ENCODE data around the gene AQP2. TPM values are rescaled to one million over a fixed set of nuclear protein-coding genes. Genes with fewer than 3 reads are reported as not detected.

Gene AQP2
- total RNA-seq, 4 donors from 2014 or later = not detected

DNA sequence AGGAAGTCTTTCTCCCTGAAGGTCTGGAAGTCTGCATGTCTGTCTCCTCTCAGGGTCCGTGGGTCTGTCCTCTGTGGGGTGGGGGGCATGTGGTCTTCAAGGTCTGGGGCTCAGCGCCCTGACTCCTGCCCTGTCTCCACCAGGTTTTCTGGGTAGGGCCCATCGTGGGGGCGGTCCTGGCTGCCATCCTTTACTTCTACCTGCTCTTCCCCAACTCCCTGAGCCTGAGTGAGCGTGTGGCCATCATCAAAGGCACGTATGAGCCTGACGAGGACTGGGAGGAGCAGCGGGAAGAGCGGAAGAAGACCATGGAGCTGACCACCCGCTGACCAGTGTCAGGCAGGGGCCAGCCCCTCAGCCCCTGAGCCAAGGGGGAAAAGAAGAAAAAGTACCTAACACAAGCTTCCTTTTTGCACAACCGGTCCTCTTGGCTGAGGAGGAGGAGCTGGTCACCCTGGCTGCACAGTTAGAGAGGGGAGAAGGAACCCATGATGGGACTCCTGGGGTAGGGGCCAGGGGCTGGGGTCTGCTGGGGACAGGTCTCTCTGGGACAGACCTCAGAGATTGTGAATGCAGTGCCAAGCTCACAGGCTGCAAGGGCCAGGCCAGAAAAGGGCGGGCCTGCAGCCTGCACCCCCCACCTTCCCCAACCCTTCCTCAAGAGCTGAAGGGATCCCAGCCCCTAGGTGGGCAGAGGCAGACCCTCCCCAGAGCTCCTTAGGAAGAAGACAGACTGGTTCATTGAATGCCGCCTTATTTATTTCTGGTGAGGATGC lies 14.5 kb downstream of the AQP2 start:
- TF ChIP-seq, protein P1, sequence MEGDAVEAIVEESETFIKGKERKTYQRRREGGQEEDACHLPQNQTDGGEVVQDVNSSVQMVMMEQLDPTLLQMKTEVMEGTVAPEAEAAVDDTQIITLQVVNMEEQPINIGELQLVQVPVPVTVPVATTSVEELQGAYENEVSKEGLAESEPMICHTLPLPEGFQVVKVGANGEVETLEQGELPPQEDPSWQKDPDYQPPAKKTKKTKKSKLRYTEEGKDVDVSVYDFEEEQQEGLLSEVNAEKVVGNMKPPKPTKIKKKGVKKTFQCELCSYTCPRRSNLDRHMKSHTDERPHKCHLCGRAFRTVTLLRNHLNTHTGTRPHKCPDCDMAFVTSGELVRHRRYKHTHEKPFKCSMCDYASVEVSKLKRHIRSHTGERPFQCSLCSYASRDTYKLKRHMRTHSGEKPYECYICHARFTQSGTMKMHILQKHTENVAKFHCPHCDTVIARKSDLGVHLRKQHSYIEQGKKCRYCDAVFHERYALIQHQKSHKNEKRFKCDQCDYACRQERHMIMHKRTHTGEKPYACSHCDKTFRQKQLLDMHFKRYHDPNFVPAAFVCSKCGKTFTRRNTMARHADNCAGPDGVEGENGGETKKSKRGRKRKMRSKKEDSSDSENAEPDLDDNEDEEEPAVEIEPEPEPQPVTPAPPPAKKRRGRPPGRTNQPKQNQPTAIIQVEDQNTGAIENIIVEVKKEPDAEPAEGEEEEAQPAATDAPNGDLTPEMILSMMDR (IDR thresholded peaks at IDR 0.05) = no peak
- no peak for TF ChIP-seq POLR2A (IDR thresholded peaks at IDR 0.05)
- Histone ChIP-seq H3K9me3 (no peaks in the 10 kb centered on the region), H3K27me3 (peaks cover 8% of the 10 kb centered on the region in 2 donors), H3K4me3 (no peak overlapping the region), H3K27ac (no peak overlapping the region), H3K36me3 (no peaks in the 10 kb centered on the region), H3K4me1 (peaks cover 0 to 15% of the 10 kb centered on the region in 2 donors)
- DNase-seq = no peak
- intact Hi-C loops (cut with DNase I; ENCODE audit: low total_unique reads) = loop anchor here (5.0 kb wide), 1 partner anchor 98 kb away; no protein-coding TSS in a partner anchor

DNA sequence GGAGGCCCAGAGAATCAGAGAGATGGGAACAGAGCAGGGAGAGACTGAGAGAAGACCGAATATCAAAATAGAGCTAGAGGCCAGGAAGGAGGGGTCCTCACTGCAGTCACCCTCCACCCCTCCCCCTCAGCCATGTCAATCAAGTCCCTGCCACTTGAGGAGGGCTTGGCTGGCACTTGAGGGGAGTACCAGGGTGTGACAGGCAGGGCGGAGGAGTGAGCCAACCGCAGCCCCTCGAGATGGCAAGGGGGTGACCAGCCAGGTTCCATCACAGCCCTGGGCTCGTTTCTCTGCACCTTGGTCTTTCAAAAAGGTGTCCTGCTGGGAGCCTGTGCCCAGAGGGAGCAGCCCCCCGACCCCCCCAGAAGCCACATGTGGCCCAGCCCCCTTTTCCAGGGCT lies 15.3 kb downstream of the AQP2 start:
- intact Hi-C loops (cut with DNase I; ENCODE audit: low total_unique reads) = loop anchor here (5.0 kb wide), 1 partner anchor 99 kb away; no protein-coding TSS in a partner anchor
- TF ChIP-seq POLR2A (IDR thresholded peaks at IDR 0.05) = no peak
- TF ChIP-seq, protein P1 (IDR thresholded peaks at IDR 0.05) = no peak
- H3K36me3 ChIP-seq = no peaks in the 10 kb centered on the region
- H3K27ac ChIP-seq = no peak overlapping the region
- peaks cover 1 to 6% of the 10 kb centered on the region in 2 donors for H3K27me3 ChIP-seq
- H3K4me1 ChIP-seq = peaks cover 0 to 15% of the 10 kb centered on the region in 2 donors
- no peaks in the 10 kb centered on the region for H3K9me3 ChIP-seq
- H3K4me3 ChIP-seq = no peak overlapping the region
- DNase-seq = no peak

DNA sequence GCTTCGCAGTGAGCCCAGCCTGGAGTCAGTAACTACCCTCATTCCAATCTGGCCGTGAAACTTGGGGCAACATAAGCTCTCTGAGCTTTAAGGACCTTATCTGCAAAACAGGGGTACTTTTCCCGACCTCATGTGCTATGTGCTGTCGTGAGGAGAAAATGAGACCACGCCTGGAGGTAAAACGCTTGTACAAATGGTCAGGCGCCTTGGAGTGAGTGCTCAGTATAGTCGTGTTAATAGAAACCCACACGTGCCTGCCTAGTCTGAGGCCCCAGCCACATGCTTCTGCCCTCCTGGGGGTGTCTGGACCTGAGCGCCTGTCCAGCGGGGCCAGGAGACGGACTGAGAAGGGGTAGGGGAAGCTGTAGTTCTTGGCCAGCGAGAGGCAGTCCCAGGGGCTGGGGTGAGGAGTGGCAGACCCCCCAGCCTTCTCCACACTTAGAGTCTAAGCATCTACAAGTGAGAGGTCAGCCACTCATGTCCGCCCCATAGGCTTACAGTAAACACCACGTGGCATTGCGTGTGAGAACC lies 16.0 kb downstream of the AQP2 start:
- Histone ChIP-seq H3K36me3 (no peaks in the 10 kb centered on the region), H3K4me3 (no peak overlapping the region), H3K4me1 (peaks cover 0 to 8% of the 10 kb centered on the region in 2 donors), H3K27ac (no peak overlapping the region), H3K27me3 (no peaks in the 10 kb centered on the region), H3K9me3 (no peaks in the 10 kb centered on the region)
- intact Hi-C loops (cut with DNase I; ENCODE audit: low total_unique reads) = loop anchor here (5.0 kb wide), 1 partner anchor 99 kb away; no protein-coding TSS in a partner anchor
- TF ChIP-seq, protein P1 (IDR thresholded peaks at IDR 0.05) = no peak
- TF ChIP-seq POLR2A (IDR thresholded peaks at IDR 0.05) = no peak
- DNase-seq = no peak

DNA sequence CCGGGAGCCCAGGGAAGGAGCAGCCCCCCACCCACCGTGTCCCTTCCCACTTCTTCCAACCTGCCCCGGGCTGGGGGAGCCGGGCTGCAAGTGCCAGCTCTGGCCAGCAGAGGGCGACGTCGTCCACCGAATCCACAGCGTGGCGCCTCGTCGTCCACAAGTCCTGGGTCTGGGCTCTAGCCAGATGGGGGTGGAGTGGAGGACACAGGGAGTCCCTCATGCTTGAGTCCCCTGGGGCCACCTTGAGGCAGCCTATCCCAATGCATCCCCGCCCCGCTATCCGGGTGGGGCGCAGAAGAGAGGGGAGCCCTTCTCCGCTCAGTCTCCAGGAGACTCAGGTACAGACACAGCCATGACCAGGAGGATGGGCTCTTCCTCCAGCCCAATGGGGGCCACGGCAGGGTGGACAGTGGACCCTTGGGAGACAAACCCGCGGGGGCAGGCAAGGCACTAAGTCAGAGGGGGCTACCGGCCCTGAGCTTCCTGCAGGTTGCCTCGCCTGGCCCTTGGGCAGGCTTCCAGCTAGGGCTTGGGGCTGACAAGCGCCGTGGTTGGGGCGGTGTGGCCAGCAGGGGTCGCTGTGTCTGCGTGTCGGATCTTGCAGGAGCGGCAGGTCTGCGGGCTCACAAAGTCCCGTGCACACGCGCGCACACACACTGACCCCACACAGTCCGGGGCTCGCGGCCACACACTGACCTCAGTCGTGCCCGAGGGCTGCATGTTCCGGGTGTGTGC lies 16.7 kb downstream of the AQP2 start:
- intact Hi-C loops (cut with DNase I; ENCODE audit: low total_unique reads) = loop anchor here (5.0 kb wide), 1 partner anchor 100 kb away; no protein-coding TSS in a partner anchor
- TF ChIP-seq, protein P1 (IDR thresholded peaks at IDR 0.05) = peak; percentile 77 to 94 (median 86)
- TF ChIP-seq POLR2A (IDR thresholded peaks at IDR 0.05) = peak in 1 of 2 donors; percentile 14
- no peaks in the 10 kb centered on the region for H3K36me3 ChIP-seq
- DNase-seq = peak; percentile 78 to 82
- no peak overlapping the region for H3K4me3 ChIP-seq
- no peaks in the 10 kb centered on the region for H3K9me3 ChIP-seq
- no peaks in the 10 kb centered on the region for H3K27me3 ChIP-seq
- H3K27ac ChIP-seq = no peak overlapping the region
- H3K4me1 ChIP-seq = peaks cover 0 to 8% of the 10 kb centered on the region in 2 donors

Data from uterus (tissue), 4 donors.